HepG2 (cell line): ENCODE measurements around the gene PPP4C. TPM values are rescaled to one million over a fixed set of nuclear protein-coding genes. Genes with fewer than 3 reads are reported as not detected.

Experiments
- DRAP1 ChIP-seq: IDR thresholded peaks from 2 replicates; pipeline ENCODE4 v1.6.1; 2016; ENCODE audit warnings: missing genetic modification reagents, missing compliant biosample characterization
- GABPB1 ChIP-seq: IDR thresholded peaks from 2 replicates; pipeline ENCODE4 v1.6.1; 2016; ENCODE audit warnings: mild to moderate bottlenecking, missing genetic modification reagents, moderate library complexity, missing compliant biosample characterization
- HNRNPLL ChIP-seq: fragments of 200-400 bp; formaldehyde crosslinking; IDR thresholded peaks from 2 replicates; pipeline ENCODE4 v1.6.1; 2017; ENCODE audit warnings: mild to moderate bottlenecking, low read depth, low read length; ENCODE audit not compliant: poor library complexity, severe bottlenecking
- KLF15 ChIP-seq: sonication (generic); formaldehyde crosslinking; IDR thresholded peaks from 2 replicates; pipeline ENCODE4 v1.8.1; 2023; ENCODE audit warnings: borderline replicate concordance, mild to moderate bottlenecking, inconsistent platforms, missing genetic modification reagents, mixed read lengths
- PBX3 ChIP-seq: sonication (generic); formaldehyde crosslinking; IDR thresholded peaks from 2 replicates; pipeline ENCODE4 v1.8.1; 2023; ENCODE audit warnings: missing genetic modification reagents, inconsistent platforms, borderline replicate concordance
- RFX3 ChIP-seq: IDR thresholded peaks from 2 replicates; pipeline ENCODE4 v1.6.1; 2016; ENCODE audit warnings: missing biosample characterization, missing genetic modification reagents
- THAP8 ChIP-seq: sonication (generic); formaldehyde crosslinking; IDR thresholded peaks from 2 replicates; pipeline ENCODE4 v1.5.1; 2020; ENCODE audit warnings: missing genetic modification reagents, mild to moderate bottlenecking, borderline replicate concordance
- ZBED4 ChIP-seq: sonication (generic); formaldehyde crosslinking; IDR thresholded peaks from 2 replicates; pipeline ENCODE4 v1.4.0; 2020; ENCODE audit warnings: missing genetic modification reagents, borderline replicate concordance
- ZFP41 ChIP-seq: sonication (generic); formaldehyde crosslinking; IDR thresholded peaks from 2 replicates; pipeline ENCODE4 v1.4.0; 2020; ENCODE audit warnings: mild to moderate bottlenecking, missing genetic modification reagents, borderline replicate concordance
- ZNF138 ChIP-seq: sonication (generic); formaldehyde crosslinking; IDR thresholded peaks from 2 replicates; pipeline ENCODE4 v1.5.0; 2020; ENCODE audit warnings: mild to moderate bottlenecking, low read depth, missing genetic modification reagents
- ZNF142 ChIP-seq: sonication (generic); formaldehyde crosslinking; IDR thresholded peaks from 2 replicates; pipeline ENCODE4 v1.4.0; 2020; ENCODE audit warnings: missing genetic modification reagents
- ZNF570 ChIP-seq: sonication (generic); formaldehyde crosslinking; IDR thresholded peaks from 2 replicates; pipeline ENCODE4 v1.4.0; 2020; ENCODE audit warnings: mild to moderate bottlenecking, missing genetic modification reagents, borderline replicate concordance
- ZNF761 ChIP-seq: sonication (generic); formaldehyde crosslinking; conservative IDR thresholded peaks from 2 replicates; pipeline ENCODE4 v1.4.0; 2020; ENCODE audit warnings: mild to moderate bottlenecking, missing genetic modification reagents
- polyA plus RNA-seq, 8 experiments: library from polyadenylated mRNA; depleted of rRNA in 3 of 8; stranded (reverse) in 7 of 8; unstranded in 1 of 8; fragments of >200 nt; fragmentation: Illumina TruSeq in 4 of 8; extraction: Trizol in 4 of 8; gene quantifications; 2 replicates each; pipeline versions ENCODE4 v1.2.1 to v1.2.3, GENCODE V29; 2011 to 2016; ENCODE audit warnings: low read depth in 4 of 8, missing spikeins in 1 of 8, mixed read lengths in 1 of 8; ENCODE audit not compliant: insufficient read depth in 1 of 8
- total RNA-seq, 5 experiments: library from RNA; depleted of rRNA; stranded (reverse); fragments of >200 nt; fragmentation: Illumina TruSeq; extraction: Trizol; gene quantifications; 2 replicates each; pipeline ENCODE4 v1.2.3, GENCODE V29; 2016; ENCODE audit warnings: low read depth in 1 of 5

Gene PPP4C
- total and polyA plus RNA-seq, 2 of the 13 experiments (the other 11 are each of a cell fraction or from before 2014, with no cell fraction given) = 176 to 220 TPM

- peak; percentile 84; the same call in 1 of the 2 replicates for TF ChIP-seq ZNF570 (CRISPR knock-in tag)
- TF ChIP-seq PBX3 (CRISPR knock-in tag) = no peak
- no peak for TF ChIP-seq RFX3 (CRISPR knock-in tag)
- no peak for TF ChIP-seq ZNF138
- peak; percentile 86; the same call in 1 of the 2 replicates for TF ChIP-seq ZNF761
- no peak for TF ChIP-seq KLF15 (CRISPR knock-in tag)
- 0 out of 2 replicates have a peak, but pooled peaks have one; percentile 52 for TF ChIP-seq THAP8 (CRISPR knock-in tag)
- TF ChIP-seq ZNF142 (CRISPR knock-in tag) = no peak
- no peak; the same call in 1 of the 2 replicates for TF ChIP-seq ZBED4 (CRISPR knock-in tag)
- TF ChIP-seq ZFP41 = peak; percentile 89
- peak; percentile 28; the same call in 1 of the 2 replicates for TF ChIP-seq DRAP1 (CRISPR knock-in tag)
- peak; percentile 62 for TF ChIP-seq GABPB1 (CRISPR knock-in tag)
- TF ChIP-seq HNRNPLL = peak; percentile 8
These were observed 36.6 kb downstream of the PPP4C start (continued) for GRCh38 chr16:30112197-30113030.
